HG03521 (cell line): Measurements from ENCODE around the gene ARL6IP4.
"Not testable (repeated sequence)": the region's sequence is repeated elsewhere in the genome, so short reads cannot be mapped to it uniquely, and the experiment has no call there.

Experiments used
- ATAC-seq: cut with Tn5 transposase; IDR thresholded peaks from one replicate; pipeline ENCODE4 v1.9.1; 2021; ENCODE audit warnings: mild to moderate bottlenecking, moderate library complexity; ENCODE audit not compliant: unreplicated experiment

The ARL6IP4 gene

DNA sequence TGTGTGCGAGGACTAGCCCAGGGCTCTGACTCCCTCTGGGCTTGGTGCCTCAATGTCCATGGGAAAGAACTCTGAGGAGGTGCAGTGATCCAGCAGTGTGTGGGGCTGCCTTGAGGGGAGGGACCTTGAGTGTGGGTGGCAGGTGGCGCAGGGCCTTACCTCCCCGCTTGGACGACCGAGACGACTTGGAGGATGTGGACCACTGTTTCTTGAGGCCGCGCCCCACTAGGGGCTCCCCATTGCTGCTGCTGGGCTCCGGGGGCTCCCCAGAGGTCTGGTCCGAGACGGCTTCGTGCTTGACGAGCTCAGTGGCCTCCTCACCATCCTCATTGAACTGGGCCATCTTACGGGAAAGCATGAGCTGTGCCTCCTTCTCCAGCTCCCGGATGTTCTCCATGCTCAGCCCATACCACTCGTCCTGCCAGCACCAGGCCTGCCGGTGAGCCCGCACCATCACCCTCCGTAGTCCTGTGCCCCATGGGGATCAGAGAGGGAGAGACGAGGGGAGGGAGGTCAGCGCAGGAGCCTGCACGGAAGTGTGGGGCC is 24.7 kb downstream of the ARL6IP4 start:
- no peak for ATAC-seq

DNA sequence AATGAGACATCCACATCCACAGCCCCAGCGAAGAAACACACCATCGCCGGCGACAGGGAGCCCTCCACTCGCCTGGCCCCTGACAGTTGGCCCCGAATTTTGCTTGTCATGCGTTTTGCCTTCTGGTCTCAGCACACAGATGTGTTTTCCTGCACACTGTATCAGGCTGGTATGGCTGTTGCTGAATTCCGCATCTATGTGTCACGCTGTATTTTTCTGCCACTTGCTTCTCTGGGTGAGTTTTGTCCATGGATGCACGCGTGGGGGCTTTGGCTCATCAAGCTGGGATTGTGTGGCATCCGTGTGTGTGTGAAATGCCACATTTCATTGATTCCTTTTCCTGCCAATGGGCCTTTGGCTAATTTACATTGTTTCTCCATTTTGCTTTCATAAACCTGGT is 26.5 kb downstream of the ARL6IP4 start:
- no peak for ATAC-seq

DNA sequence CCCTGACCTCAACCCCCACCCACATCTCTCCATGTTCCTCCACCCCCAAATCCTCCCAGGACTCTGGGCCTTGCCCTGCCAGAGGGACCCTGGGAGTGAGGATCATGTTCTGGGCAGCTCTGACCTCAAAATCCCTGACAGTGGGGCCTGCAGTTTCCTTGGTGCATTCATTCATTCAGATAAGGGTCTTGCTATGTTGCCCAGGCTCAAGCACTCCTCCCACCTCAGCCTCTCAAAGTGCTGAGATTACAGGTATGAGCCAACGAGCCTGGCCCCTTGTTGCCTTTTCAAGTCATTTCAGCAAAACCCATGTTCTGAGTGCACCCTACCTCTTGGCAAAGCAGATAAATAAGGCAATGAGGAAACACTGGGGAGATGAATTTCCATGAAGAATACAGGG is 29.6 kb downstream of the ARL6IP4 start:
- ATAC-seq = no peak

DNA sequence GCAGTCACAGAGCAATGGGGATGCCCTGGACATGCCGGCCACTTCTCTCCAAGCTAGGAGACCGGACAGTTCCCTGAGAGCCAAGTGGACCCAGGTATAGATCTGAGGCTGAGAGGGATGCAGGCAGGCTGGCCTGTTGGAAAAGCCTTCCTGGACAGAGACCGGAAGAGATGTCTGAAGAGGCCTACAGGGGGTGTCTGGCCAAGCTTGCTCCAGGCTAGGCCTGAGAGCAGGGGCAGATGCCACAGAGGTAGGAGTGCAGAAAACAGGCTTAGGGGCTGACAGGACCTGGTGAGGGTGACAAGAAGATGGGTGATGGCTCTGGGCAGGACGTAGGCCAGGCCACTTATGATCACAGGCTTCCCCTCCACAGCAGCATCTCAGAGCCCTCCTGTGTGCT is 30.2 kb downstream of the ARL6IP4 start:
- no peak for ATAC-seq

DNA sequence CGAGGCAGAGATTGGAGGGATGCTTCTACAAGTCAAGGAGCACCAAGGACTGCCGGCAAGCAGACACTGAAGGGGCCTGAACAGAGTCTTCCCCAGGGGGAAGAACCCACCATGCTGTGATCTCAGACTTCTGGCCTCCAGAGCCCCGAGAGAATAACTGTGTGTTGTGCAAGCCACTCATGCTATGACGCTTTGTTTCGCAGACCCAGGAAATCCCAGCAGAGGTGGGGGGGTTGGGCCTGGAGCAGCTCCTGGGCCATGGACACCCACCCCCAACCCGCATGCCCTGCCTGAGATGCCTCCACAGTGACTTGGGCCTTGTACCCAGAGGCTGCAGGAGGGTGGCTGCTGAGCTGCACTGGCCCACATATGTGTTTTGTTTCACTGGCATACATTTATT is 31.2 kb downstream of the ARL6IP4 start:
- no peak for ATAC-seq

DNA sequence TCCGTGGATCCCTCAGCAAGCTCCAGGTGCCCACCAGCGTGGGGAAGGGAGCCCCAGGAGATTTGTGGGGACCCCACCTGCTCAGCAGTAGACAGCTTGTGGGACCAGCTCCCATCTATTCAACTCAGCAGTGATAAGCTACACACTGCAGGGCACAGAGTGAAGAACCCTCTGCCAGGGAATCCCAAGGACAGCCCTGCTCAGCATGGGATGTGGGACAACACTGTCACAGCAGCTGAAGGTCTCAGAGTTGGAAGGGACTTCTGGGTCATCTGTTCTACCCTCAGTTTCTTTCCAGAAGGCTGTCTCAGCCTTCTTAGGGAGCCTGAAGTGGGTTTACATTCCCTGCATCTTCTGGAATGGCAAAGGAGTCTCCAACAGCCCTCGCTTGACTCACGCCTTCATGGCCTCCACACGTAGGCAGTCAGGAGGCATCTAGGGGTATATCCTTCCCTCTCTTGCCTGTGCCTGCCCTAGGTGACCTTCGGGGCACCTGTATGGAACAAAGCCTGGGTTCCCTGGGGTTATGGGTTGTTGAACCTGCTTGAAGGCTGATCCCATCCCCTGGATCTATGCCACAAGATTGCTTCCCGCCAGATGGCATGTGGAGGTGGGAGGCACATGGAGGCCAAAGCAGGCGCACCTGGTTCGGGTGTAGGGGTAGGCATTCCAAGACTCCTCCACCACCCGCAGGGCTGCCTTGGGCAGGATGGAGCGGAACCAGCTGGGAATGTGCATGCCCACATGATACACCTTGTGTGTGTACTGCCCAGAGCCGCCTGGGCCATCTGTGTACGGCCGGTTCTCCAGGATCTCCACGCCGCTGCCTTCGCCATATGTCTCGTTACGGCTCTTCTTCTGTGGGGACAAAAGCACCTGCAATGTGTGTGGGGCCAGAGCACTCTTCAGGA is 33.0 kb downstream of the ARL6IP4 start:
- ATAC-seq = no peak

DNA sequence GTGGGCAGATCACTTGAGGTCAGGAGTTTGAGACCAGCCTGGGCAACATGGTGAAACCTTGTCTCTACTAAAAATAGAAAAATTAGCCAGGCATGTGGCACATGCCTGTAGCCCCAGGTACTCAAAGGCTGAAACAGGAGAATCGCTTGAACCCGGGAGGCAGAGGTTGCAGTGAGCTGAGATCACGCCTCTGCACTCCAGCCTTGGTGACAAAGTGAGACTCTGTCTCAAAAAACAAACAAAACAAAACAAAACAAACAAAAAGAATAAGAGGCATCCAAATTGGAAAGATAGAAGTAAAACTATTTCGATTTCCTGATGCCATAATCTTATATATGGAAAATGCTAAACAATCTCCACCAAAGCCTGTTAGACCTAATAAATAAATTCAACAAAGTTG is 34.0 kb downstream of the ARL6IP4 start:
- not testable (repeated sequence) for ATAC-seq

DNA sequence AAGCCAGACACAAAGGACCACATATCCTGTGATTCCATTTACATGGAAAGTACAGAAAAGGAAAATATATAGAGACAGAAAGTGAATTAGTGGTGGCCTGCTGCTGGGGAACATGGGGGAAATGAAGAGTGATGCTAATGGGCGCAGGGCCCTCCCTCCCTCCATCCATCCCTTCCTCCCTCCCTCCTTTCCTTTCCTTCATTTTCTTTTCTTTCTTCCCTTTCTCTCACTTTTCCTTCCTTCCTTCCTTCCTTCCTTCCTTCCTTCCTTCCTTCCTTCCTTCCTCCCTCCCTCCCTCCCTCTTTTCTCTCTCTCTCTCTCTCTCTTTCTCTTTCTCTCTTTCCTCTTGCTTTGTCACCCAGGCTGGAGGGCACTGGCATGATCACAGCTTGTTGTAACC is 37.3 kb downstream of the ARL6IP4 start:
- no peak for ATAC-seq

DNA sequence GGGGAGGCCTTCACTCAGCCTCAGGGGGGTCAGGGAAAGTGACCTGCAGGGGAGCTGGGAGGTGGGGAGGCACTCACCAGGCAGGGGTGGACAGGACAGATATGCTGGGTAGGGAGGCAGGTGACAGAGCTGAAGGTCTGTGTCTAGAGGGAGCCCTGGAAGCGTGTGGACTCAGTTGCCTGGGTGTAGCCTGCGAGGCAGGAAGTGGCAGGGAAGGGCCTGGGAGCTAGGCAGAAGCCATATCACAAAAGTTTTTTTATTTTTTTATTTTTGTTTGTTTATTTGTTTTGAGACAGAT is 39.3 kb downstream of the ARL6IP4 start:
- ATAC-seq = no peak

DNA sequence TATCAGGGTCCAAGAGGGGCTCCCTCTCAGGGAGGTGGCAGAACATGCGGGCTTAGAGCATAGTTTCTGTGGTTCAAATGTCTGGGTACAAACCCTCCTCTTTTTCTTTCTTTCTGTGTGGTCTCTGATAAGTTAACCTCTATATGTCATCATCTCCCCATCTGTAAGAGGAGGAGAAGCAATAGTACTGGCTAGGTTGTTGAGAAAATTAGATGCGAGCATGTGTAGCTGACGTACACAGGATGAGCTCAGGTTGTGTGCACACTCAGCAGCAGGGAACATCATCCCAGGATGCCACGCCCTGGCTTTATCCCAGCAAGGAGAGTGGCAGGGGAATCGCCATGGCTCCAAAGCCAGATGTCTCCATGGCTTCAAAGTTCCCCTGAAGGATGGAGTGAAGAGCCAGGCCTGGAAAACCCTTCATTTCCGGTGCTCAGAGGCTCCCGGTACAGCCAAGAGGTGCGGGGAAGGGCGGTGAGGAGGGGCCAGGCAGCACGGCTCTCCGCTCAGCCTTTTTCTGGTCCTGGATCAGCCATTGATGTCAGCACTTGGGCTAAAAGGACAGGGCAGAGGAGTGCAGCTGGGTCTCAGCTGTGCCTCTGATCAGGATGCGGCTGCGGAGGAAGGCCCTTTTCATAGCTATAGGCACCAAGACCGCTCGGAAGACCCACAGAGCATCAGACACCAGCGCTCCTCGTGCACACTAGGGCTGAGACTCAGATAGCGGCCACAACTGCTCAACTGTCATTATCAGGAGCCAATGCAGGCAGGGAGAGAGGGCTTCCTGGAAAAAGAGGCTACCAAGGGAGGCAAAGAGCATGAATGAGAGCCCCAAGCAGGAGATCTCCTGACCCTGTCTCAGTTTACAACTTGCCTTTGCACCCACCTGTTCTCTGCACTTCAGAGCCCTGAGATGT is 41.5 kb downstream of the ARL6IP4 start:
- no peak for ATAC-seq

DNA sequence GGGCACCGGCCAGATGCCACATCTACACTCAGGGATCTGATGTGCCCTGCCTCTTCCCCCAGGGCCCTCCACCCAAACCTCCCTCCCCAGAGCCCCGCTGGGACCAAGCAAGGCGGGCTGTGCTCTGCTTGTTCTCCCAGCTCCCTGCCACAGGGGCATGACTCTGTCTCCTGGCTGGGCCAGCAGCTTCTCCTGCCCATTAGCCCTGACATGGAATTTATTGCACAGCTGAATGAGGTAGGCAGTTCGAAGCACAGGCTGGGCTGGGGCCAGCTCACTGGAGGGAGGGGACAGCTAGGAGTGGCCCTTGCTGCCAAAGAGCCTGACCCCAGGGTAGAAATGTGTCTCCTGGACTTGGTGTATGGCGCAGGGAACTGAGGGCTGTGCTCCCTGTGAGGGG is 42.4 kb downstream of the ARL6IP4 start:
- ATAC-seq = no peak

DNA sequence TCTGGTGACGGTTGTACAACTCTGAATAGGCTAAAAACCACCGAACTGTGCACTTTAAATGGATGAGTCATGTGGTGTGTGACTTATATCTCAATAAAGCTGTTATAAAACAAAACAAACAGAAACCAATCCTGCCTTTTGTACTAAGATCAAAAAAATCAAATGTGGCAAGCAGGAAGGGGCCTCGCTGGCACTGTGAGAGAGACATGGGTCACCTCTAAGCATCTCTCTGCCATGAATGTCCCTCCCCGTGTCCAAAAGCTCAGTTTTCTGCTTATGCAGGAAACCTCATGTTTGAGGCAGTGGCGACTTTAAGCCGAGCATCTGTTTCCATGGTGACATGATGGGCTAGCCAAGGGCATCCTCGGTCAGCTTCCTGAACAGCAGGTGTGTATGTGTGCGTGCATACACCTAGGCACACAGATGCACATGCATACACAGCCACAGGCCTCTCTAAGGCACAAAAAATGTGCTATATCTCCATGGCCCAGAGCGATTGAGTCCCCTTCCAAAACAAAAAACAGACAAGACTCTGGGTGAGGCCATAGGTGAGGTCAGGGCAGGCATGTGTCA is 44.4 kb downstream of the ARL6IP4 start:
- ATAC-seq = no peak

DNA sequence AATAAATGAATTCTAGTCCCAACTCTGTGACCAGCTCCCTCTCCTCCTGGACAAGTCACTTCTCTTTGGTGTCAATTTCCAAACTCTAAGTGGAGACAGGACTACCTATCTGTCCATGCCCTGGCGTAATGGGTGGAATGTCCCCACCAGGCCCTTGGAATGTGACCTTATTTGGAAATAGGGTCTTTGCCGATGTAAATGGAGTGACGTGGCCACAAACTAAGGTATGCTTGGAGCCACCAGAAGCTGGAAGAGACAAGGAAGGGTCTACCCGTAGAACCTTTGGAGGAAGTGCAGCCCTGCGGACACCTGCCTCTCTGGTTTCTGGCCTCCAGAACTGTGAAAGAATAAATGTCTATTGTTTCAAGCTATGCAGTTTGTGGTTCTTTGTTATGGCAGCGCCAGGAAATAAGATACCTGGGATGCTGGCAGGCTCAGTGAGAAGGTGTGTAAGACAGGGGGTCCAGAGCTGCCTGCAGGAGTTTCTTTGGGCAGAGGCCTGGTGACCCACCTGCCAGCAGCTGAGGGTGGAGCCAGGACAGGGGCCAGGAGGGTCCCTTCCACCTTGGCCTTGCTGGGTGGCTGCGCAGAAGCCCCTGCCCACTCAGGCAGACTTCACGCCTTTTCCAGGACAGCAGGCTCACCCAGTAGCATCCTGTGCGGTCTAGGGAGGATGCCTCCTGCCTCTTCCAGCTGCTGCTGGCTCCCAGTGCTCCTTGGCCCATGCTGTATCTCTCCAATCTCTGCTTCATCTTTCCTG is 45.8 kb downstream of the ARL6IP4 start:
- ATAC-seq = no peak

DNA sequence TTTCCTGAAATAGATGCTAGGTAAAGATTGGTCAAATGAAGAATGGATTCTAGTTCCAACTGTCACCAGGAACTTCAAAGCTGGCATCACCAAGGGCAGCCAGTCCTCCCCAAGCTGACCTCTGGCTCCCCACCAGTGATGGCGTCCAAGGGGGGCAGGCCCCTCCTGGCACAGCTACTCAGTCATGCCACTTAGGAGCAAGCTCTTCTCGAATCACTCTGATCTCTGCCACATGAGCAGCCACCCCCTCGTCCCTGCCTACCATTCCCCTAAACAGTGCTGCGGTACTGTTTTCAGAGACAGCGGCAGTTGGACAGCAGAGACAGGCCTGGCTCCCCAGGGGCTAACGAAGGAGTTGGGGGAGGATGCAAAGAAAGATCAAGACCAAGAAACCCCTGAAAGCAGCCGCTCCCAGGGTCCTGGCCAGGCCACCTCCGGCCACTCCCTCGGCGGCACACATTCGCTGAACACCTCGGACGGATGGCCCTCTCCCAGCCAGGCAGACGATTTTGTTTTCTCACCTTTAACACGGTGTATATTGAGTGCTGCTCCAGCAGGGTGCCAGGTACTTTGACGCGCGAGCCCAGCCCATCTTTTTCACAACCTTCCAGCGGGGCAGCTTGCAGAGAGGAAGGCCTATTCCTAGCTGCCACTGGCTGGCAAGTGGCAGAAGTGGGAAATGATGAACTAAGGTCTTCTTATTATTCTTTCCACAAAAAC is 47.4 kb downstream of the ARL6IP4 start:
- no peak for ATAC-seq

DNA sequence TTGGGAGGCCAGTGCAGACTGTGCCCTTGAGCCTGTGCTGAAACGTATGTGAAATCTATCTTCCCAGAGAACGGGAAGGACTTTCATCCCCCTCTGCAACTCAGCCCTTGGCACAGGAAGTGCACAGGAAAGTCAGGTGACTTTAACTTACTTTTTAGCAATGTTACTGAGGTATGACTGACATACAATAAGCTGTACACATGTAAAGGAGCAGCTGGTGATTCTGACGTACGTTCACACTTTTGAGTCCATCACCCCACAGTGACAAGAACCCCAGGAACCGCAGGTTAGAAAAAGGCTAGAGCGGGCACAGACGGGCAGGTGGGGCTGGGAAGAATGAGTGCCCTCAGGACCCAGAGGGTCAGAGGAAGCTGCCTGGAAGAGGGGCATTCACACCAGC is 48.0 kb downstream of the ARL6IP4 start:
- no peak for ATAC-seq

DNA sequence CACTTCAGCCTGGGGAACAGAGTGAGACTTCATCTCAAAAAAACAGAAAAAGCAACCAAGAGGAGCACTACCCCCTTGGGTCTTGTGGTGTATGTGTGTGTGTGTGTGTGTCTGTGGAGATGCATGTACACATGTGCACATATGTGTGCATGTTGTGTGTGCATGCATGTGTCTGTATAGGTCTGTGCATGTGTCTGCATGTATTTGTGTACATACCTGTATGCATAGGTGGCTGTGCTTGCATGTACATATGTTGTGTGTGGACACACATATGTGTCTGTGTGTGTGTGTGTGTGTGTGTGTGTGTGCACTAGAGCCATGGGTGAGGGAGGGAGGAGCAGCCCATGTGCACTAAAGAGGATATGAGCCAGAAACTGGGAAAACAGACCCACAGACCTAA is 49.1 kb downstream of the ARL6IP4 start:
- no peak for ATAC-seq

DNA sequence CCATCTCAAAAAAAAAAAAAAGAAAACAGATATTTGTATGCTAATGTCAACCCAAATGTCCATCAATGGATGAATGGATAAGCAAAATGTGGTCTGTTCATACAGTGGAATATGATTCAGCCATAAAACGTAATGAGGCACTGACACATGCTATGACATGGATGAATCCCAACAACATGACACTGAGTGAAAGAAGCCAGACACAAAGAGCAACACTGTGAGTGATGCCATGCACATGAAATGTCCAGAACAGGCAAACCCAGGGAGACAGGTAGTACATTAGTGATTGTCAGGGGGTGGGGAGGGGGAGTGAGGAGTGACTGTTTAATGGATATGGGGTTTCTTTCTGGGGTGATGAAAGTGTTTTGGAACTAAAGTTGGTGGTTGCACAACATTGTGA is 50.2 kb downstream of the ARL6IP4 start:
- ATAC-seq = no peak

DNA sequence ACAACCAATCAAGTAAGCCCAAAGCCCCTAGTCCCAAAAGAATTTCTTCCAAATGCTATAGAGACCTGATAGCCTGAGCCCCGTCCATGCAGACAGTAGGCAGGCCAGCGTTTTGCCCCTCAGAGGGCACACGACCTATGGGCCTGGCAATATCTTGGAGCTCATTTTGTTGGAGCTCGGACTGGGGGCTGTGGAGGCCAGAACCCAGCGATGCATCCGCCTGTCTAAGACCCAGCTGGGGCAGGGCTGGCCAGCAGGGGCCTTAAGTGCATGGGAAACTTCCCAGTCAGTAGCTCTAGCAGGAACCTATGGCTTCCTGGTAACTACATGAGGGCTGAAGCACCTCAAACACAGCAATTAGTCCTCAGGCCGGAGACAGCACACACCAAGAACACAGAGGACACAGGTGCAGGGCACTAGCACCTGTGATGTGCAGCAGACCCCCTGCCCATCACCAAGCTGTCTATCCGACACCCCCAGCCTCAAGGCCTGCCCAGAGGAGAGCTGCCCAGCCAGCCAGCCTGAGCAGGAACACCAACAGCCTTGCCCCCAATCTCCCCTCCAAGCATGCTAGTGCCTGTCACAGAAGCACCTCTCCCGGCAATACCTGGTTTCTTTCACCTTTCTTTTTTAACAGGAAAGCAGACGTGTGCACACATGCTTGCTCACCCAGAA is 50.8 kb downstream of the ARL6IP4 start:
- ATAC-seq = no peak
